Measurements from ENCODE around the gene ZNF264.

ZNF264 gene

DNA sequence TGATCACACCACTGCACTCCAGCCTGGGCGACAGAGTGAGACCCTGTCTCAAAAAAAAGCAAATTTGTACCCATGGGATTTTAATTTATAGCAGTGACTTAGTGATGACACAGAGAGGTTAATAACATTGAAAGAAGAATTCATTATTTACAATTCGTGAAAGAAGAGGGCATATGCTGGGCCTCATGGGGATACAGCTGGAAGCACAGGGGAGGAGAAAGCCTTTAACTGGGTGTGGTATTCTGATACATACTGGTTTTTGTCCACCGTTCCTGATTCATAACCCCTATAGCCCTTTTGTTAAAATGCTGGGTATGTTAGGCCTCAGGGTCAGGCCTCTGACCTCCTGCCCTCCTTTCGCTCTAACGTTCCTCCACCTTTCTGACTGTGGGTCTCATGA, 10.9 kb downstream of the ZNF264 start:
- peaks cover 9% of the 10 kb centered on the region for H3K36me3 ChIP-seq (ENCODE audit: control insufficient read depth, insufficient read depth, low read length)
- no peak for TF ChIP-seq CTCF (IDR thresholded peaks at IDR 0.05; ENCODE audit: insufficient read depth, low read length, poor library complexity, severe bottlenecking)
- DNase-seq (ENCODE audit: extremely low read depth, insufficient read length) = no peak
- H3K4me3 ChIP-seq (replicated peaks; ENCODE audit: low read depth, low read length) = no peak overlapping the region
- H3K27me3 ChIP-seq (replicated peaks; ENCODE audit: control insufficient read depth, insufficient read depth, low read length) = no peaks in the 10 kb centered on the region

DNA sequence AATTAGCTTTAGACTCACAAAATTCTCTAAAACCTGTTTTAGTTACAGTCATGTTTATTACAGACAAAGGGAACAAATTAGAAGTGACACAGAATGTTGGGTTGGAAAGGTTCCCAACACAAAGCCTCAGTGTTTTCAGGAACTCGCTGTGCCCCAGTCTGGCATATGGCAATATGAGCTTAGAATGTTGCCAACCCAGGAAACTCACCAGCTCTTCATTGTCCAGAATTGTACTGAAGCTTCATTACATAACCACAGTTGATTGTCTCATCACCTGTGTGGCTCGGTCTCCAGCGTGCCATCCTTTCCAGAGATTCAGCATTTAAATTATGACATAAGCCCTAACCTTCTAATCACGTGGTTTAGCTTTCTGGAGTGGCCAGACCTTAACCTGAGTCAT, 19.1 kb downstream of the ZNF264 start:
- peaks cover 27% of the 10 kb centered on the region for H3K36me3 ChIP-seq (ENCODE audit: control insufficient read depth, insufficient read depth, low read length)

DNA sequence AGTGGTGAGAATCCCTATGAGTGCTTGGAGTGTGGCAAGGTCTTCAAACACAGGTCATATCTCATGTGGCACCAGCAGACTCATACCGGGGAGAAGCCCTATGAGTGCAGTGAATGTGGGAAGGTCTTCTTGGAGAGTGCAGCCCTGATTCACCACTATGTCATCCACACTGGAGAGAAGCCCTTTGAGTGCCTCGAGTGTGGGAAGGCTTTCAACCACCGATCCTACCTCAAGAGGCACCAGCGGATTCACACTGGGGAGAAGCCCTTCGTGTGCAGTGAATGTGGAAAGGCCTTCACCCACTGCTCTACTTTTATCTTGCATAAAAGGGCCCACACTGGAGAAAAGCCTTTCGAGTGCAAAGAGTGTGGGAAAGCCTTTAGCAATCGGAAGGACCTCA, 20.8 kb downstream of the ZNF264 start:
- Histone ChIP-seq H3K27me3 (replicated peaks; ENCODE audit: control insufficient read depth, insufficient read depth, low read length) (no peaks in the 10 kb centered on the region), H3K4me3 (replicated peaks; ENCODE audit: low read depth, low read length) (no peak overlapping the region), H3K36me3 (ENCODE audit: control insufficient read depth, insufficient read depth, low read length) (peaks cover 23% of the 10 kb centered on the region)
- no peak for TF ChIP-seq CTCF (IDR thresholded peaks at IDR 0.05; ENCODE audit: insufficient read depth, low read length, poor library complexity, severe bottlenecking)
- no peak for DNase-seq (ENCODE audit: extremely low read depth, insufficient read length)

More for the DNA sequence above, 19.1 kb downstream of the ZNF264 start:
- H3K27me3 ChIP-seq (replicated peaks; ENCODE audit: control insufficient read depth, insufficient read depth, low read length) = no peaks in the 10 kb centered on the region
- TF ChIP-seq CTCF (IDR thresholded peaks at IDR 0.05; ENCODE audit: insufficient read depth, low read length, poor library complexity, severe bottlenecking) = no peak
- no peak for DNase-seq (ENCODE audit: extremely low read depth, insufficient read length)
- no peak overlapping the region for H3K4me3 ChIP-seq (replicated peaks; ENCODE audit: low read depth, low read length)

DNA sequence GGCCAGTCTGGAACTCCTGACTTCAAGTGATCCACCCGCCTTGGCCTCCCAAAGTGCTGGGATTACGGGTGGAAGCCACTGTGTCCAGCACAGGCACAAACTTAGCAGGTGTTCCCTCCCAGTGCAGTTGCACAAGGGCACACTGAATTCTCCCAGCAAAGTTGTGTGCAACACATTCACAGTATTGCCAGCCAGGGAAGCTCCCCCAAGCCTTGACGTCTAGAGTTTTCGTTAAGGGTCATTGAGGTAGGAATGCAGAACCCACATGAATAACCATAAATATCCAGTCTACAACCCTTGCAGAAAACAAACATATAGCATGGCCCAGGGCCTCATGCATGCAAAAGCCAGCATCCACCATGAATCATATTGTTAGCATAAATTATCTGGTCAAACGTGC, 36.2 kb downstream of the ZNF264 start:
- no peak for DNase-seq (ENCODE audit: extremely low read depth, insufficient read length)
- no peaks in the 10 kb centered on the region for H3K36me3 ChIP-seq (ENCODE audit: control insufficient read depth, insufficient read depth, low read length)
- no peak for TF ChIP-seq CTCF (IDR thresholded peaks at IDR 0.05; ENCODE audit: insufficient read depth, low read length, poor library complexity, severe bottlenecking)
- no peak overlapping the region for H3K4me3 ChIP-seq (replicated peaks; ENCODE audit: low read depth, low read length)
- no peaks in the 10 kb centered on the region for H3K27me3 ChIP-seq (replicated peaks; ENCODE audit: control insufficient read depth, insufficient read depth, low read length)

- Histone ChIP-seq H3K4me3 (replicated peaks; ENCODE audit: low read depth, low read length) (no peak overlapping the region), H3K36me3 (ENCODE audit: control insufficient read depth, insufficient read depth, low read length) (no peaks in the 10 kb centered on the region)
- TF ChIP-seq CTCF (IDR thresholded peaks at IDR 0.05; ENCODE audit: insufficient read depth, low read length, poor library complexity, severe bottlenecking) = no peak
Observed at GRCh38 chr19:57231686-57232085, 40.4 kb downstream of the ZNF264 start.

DNA sequence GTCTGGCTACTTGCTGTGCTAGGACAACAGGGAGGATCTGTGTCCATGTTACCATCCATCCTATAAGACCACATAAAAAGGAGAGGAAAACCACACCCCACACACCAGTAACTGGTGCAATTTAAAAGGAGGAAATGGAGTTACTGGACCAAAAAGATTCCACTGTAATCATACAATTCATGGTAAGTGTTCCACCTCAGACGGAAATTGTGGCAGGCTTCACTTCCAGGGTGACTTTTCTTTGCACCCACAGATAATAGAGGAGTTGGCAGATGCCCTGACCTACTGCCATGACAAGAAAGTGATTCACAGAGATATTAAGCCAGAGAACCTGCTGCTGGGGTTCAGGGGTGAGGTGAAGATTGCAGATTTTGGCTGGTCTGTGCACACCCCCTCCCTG, 41.9 kb downstream of the ZNF264 start:
- no peak for TF ChIP-seq CTCF (IDR thresholded peaks at IDR 0.05; ENCODE audit: insufficient read depth, low read length, poor library complexity, severe bottlenecking)
- H3K4me3 ChIP-seq (replicated peaks; ENCODE audit: low read depth, low read length) = no peak overlapping the region
- H3K36me3 ChIP-seq (ENCODE audit: control insufficient read depth, insufficient read depth, low read length) = no peaks in the 10 kb centered on the region
- H3K27me3 ChIP-seq (replicated peaks; ENCODE audit: control insufficient read depth, insufficient read depth, low read length) = no peaks in the 10 kb centered on the region
- DNase-seq (ENCODE audit: extremely low read depth, insufficient read length) = no peak

More at GRCh38 chr19:57231686-57232085, 40.4 kb downstream of the ZNF264 start:
- DNase-seq (ENCODE audit: extremely low read depth, insufficient read length) = no peak
- H3K27me3 ChIP-seq (replicated peaks; ENCODE audit: control insufficient read depth, insufficient read depth, low read length) = no peaks in the 10 kb centered on the region

Measured in GM06990 (cell line).